Prostate gland (tissue), 2 donors: ENCODE results near the gene CUL1.

ENCODE experiments used
- CTCF ChIP-seq, 4 experiments: fragments of 200-600 bp in 2 of 4; fragments of 450-650 bp in 2 of 4; sonication (generic) in 2 of 4; IDR thresholded peaks; 1 replicate in 3 of 4; 2 replicates in 1 of 4; pipeline ENCODE4 v1.5.1; 2016 to 2019; ENCODE audit warnings: antibody characterized with exemption in 4 of 4, mild to moderate bottlenecking in 2 of 4, moderate library complexity in 2 of 4
- POLR2AphosphoS5 ChIP-seq: sonication (generic); formaldehyde crosslinking; IDR thresholded peaks from one replicate; pipeline ENCODE4 v1.6.1; 2017; ENCODE audit warnings: antibody characterized with exemption

DNA sequence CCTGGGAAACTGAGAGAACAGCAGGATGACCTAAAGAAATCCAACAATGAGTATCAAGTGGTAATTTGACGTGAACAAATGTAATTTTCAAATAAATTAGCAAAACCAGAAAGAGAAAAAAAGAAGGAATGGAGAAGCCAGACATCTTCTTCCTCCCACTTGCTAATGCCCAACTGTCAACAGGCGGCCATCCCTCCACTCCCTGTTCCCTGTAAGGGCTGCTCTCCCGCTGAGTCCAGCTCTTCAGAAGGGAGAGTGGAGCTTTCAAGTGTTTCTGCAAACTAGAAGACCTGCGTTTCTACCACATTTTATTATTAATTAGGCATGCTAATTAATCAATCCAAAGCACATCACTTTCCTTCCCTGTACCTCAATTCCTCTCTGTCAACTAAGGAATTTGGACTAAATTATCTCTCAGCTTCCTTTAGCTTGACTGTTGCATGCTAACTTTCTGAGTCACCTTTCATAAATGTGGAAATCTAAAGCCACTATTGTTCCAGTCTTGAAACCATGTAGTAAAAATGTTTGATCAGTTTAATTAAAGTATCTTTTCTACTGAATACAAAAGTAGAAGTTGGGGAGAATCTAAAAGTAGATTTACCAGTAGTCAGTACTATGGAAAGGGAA, 48.4 kb upstream of the CUL1 start:
- TF ChIP-seq POLR2AphosphoS5 (no peak), CTCF (IDR thresholded peaks at IDR 0.05) (no peak)
